Measurements from ENCODE around the gene CENPVL3. TPM values are rescaled to one million over a fixed set of nuclear protein-coding genes. Genes with fewer than 3 reads are reported as not detected.

Gene CENPVL3
- not detected in 2 replicates for total RNA-seq

GRCh38 chrX:51618241-51619155 lies at the start of gene CENPVL3:
CENPVL3 (minus strand) TSS chrX:51618912; CDS start chrX:51618873, 39 bp downstream.

Other genes with a start within 250 kb of the CENPVL3 start
- gene NUDT11, start 122.3 kb downstream of the CENPVL3 start, total RNA-seq = 1.1 and 1.2 TPM in 2 replicates
- gene CENPVL2, start 63.9 kb upstream of the CENPVL3 start, total RNA-seq = not detected in 2 replicates
- not detected in 2 replicates for gene CENPVL1, start 91.6 kb upstream of the CENPVL3 start, total RNA-seq
- 3.1 and 5.4 TPM in 2 replicates for gene GSPT2, start 124.5 kb upstream of the CENPVL3 start, total RNA-seq

Data from bladder microvascular endothelial cell (primary cell).